GM11168 (cell line): Measurements from ENCODE around the gene CDR2.

Experiments
- in situ Hi-C: fragments of 300-500 bp; cut with MboI; formaldehyde crosslinking; loops from one replicate; pipeline ENCODE4 v1.12.0; 2022; ENCODE audit warnings: low sequenced_read_pairs; ENCODE audit not compliant: unreplicated experiment

Gene CDR2

DNA sequence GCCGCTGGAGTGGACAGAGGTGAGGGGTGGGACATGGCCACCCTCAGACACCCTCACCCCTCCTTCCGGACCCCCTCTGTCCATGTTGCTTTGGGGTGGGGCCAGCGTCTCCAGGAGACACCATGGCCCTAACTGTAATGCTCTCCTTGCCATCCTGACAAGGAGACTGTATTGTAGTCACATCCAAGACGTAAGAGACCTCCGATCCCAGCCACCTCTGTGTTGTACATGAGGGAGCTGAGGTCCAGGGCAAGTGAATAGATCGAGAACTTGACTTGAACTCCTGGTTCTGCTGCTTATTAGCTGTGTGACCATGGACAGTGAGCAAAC, 47.0 kb downstream of the CDR2 start:
- in situ Hi-C loops = loop anchor here (25.0 kb wide), 1 partner anchor 865 kb away; no protein-coding TSS in a partner anchor

DNA sequence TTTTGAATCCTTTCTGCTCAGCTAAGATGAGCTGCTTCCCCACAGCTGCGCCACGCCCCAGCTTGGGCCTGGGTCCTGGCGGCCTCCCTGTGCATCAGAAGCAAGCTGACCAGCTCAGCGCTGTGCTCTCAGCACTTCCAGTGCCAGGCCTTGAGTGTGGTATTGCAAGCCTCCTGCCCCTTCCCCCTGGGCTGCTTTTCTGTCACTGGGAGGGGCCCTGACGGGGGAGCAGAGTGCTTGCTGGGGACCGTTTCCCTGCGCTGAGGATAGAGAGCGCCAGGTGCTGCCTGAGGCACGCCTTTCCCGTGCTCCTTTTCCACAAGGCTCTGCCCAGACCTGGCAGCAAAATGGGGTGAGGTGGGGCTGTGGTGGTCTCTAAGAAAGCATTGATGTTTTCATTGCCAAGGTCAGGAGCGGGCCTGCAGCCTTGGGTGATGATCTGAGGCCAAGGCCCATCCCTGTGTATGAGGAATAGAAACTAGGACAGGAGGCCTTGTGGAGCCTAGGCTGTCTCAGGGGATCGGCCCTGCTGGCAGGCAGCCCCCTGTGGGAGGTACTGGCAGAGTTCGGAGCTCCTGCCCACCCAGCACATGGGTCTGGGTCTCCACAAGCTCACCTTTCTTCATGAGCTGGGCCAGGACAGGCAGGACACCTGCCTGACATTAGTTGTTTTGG, 47.5 kb downstream of the CDR2 start:
- in situ Hi-C loops = loop anchor here (25.0 kb wide), 1 partner anchor 865 kb away; no protein-coding TSS in a partner anchor

GRCh38 chr16:22326369-22326652, 48.1 kb downstream of the CDR2 start:
- in situ Hi-C loops = loop anchor here (25.0 kb wide), 1 partner anchor 864 kb away; no protein-coding TSS in a partner anchor

- in situ Hi-C loops = loop anchor here (25.0 kb wide), 1 partner anchor 863 kb away; no protein-coding TSS in a partner anchor
These were observed 48.6 kb downstream of the CDR2 start for GRCh38 chr16:22325598-22326368.

DNA sequence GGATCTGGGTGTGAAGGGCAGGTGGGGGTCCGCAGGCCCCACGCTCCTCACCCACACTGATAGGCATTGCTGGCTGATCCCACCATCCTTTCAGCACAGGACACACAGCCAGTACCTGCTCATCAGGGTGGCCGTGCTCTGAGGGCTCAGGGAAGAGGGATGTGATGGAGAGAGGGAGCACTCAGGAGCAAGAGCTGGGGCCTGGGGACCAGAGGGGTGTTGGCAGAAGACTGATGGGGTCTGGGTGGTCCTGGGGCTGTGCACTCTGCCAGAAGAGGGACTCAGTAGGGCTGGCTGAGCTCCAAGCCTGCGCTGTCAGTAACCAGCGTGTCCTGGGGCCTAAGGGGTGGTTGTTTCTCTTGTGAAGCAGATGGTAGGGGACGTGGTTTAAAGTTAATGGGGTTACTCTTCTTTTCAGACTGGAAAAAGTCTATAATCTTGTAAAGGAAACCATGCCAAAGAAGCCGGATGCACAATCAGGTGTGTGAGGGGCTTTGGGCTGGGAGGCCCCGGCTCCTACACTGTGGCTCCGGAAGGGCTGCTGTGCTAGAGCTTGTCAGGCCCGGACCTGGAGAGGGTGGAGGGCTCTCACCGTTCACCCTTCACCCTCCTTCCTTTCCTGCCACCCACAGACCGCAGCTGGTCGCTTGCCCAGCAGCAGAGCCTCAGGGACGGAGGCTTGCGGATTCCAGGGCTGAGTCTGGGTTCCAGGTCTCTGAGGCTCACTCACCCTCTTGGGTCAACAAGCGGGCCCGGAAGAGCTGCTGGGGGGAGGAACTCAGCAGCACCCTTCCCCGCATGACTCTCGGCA, 49.4 kb downstream of the CDR2 start:
- in situ Hi-C loops = loop anchor here (25.0 kb wide), 1 partner anchor 863 kb away; no protein-coding TSS in a partner anchor

DNA sequence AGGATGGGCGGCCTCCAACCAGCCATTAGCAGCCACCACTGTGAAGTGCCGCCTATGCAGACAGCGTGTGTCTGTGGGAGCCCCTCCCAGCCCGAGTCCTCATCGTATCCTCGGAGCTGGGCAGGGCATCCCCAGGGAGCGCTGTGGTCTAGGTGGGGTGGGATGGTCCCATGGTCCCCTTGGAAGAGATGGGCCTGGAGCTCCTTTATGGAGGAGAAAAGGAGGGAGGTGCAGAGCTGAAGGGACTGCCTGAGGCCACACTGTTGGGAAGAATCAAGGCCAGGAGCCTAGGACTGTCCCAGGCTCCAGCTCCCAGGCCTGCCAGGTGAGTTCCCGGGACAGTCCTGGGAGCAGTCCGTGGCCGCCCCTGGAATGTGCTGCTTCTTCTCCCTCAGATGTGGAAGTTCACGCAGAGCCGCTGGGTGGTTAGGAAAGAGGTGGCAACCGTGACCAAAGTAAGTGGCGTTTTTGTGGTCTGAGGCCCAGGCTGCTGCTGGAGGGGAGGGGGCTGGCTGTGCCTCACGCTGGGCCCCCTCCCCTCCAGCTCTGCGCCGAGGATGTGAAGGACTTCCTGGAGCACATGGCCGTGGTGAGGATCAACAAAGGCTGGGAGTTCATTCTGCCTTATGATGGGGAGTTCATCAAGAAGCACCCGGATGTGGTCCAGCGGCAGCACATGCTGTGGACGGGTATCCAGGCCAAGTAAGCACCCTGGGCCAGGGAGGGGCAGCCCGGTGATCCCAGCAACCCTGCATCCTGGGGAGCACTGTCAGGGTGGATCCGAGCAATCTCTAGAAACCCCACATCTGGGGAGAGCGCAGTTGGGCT, 50.2 kb downstream of the CDR2 start:
- in situ Hi-C loops = no loop called here

- in situ Hi-C loops = no loop called here
These were observed 51.1 kb downstream of the CDR2 start for GRCh38 chr16:22323173-22323958.

DNA sequence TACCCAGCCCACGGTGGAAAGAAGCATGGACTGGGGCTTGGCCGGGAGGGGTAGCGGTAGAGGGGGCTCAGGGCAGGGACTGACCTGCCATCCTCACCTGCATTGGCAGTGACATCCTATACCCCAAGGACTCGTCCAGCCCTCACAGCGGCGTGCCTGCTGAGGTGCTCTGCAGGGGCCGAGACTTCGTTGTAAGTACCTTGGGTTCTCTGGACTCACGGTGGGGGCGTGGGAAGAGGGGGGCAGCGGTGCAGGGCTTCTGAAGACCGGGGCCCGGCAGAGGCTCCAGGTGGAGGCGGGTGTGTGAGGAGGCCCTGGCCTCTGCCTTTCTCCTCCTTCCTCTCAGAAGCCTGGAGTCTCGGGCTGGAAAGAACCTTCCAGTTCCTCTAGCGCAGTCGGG, 51.7 kb downstream of the CDR2 start:
- in situ Hi-C loops = no loop called here

DNA sequence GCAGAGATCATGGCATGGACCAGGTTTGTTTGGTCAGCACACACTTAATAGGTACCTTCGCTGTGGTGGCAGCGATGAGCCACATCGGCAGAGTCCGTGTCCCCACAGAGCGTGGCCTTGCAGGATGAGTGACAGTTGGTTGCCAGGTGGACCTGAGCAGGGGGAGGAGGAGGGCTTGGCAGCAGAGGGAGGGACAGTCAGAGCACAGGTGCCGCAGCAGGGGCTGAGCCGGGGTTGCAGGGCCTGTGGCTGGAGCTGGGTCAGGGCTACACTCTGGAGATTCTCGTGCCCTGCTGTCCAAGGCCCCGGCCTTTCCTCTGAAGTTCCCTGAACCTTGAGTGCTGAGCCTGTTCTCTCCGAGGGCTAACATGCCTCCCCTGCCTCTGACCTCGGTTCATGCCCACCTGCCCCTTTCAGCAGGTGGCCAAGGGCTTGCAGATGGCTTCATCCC, 52.4 kb downstream of the CDR2 start:
- in situ Hi-C loops = no loop called here

DNA sequence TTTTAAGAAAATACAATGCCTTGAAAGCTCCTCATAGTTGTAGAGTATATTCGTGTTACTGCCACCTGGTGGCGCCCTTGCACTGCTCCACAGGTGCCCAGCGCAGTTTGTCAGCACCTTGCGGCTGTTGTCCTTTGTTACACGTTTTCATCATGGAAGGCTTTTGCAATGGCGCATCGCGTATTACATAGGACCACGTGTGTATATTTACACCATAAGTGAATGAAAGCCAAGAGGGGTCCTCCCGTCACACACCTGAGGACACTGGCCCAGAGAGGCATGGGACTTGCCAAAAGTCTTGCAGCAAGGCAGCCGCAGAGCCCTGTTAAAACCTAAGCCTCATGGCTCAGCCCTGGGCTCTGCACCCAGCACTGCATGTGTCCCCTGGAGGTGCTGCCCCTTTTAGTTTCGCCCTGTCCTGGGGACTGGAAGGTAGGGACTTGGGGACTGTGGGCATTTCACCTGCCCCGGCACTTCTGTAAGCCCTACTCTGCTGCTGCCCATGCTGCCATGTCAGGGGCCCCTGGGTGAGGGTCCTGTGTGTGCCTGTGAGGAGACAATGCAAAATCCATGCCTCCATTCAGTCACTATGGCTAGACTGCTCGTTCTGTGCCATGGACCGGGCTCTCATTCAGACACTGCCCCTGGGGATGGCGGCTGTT, 52.9 kb downstream of the CDR2 start:
- in situ Hi-C loops = no loop called here

GRCh38 chr16:22320572-22321339, 53.7 kb downstream of the CDR2 start:
- in situ Hi-C loops = no loop called here

GRCh38 chr16:22318690-22319358, 55.6 kb downstream of the CDR2 start:
- in situ Hi-C loops = no loop called here

DNA sequence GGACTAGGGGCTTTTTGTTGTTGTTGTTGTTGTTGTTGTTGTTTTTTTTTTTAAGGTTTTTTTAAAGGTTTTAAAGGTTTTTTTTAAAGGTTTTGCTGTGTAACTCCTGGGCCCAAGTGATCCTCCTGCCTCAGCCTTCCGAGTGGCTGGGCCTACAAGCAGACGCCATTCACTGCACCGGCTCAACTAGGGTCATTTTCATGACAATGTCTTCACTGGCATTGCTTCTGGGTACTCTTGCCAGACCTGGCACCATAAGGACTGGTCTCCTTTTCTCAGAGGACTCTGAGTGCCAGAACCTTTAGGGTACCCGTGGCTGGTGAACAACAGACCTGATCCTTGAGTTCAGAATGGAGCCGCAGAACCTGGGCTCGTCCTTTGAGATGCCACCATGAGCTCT, 56.8 kb downstream of the CDR2 start:
- in situ Hi-C loops = no loop called here

DNA sequence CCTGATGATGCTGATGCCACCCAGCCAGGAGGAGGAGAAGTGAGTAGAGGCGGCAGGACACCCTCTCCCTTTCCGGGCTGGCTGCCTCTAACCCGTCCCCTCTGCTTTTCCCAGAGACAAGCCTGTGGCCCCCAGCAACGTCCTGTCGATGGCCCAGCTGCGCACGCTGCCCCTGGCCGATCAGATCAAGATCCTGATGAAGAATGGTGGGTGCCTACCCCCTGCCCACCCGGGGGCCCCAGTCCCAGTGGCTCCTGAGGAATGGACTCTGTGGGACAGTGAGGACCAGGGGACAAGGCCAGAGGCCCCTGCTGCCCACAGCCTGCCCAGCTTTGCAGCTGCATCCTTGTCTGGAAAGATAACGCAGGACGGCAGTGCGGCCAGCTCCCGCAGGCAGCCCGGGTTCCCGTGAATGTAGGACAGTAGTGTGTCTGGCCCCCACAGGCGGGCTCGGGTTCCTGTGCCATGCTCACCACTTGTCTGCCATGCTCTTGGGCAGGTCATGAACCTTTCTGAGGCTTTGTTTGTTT, 57.4 kb downstream of the CDR2 start:
- in situ Hi-C loops = no loop called here

GRCh38 chr16:22316411-22316811, 58.0 kb downstream of the CDR2 start:
- in situ Hi-C loops = no loop called here

- in situ Hi-C loops = no loop called here
These were observed 58.4 kb downstream of the CDR2 start for GRCh38 chr16:22315979-22316378.
